LNCaP clone FGC (cell line): ENCODE measurements around the gene LYRM4.

Source experiments
- DNase-seq: peaks from one replicate; pipeline ENCODE4 v3.0.0-alpha.2; 2011; ENCODE audit warnings: low read depth
- H3K4me3 ChIP-seq: 2 replicates; pipeline ENCODE4 v1.5.1; 2011; ENCODE audit warnings: mild to moderate bottlenecking, low read depth, low read length, control low read depth
- TF ChIP-seq, protein P1 (sequence below): IDR thresholded peaks from 2 replicates; pipeline ENCODE4 v1.5.1; 2012; ENCODE audit warnings: mild to moderate bottlenecking; ENCODE audit not compliant: control insufficient read depth, insufficient read depth; ENCODE audit errors: extremely low read depth

LYRM4 gene

GRCh38 chr6:5290500-5290899 lies 29.8 kb upstream of the LYRM4 start:
- DNase-seq = no peak
- H3K4me3 ChIP-seq = no peak overlapping the region
- TF ChIP-seq, protein P1, sequence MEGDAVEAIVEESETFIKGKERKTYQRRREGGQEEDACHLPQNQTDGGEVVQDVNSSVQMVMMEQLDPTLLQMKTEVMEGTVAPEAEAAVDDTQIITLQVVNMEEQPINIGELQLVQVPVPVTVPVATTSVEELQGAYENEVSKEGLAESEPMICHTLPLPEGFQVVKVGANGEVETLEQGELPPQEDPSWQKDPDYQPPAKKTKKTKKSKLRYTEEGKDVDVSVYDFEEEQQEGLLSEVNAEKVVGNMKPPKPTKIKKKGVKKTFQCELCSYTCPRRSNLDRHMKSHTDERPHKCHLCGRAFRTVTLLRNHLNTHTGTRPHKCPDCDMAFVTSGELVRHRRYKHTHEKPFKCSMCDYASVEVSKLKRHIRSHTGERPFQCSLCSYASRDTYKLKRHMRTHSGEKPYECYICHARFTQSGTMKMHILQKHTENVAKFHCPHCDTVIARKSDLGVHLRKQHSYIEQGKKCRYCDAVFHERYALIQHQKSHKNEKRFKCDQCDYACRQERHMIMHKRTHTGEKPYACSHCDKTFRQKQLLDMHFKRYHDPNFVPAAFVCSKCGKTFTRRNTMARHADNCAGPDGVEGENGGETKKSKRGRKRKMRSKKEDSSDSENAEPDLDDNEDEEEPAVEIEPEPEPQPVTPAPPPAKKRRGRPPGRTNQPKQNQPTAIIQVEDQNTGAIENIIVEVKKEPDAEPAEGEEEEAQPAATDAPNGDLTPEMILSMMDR = no peak

DNA sequence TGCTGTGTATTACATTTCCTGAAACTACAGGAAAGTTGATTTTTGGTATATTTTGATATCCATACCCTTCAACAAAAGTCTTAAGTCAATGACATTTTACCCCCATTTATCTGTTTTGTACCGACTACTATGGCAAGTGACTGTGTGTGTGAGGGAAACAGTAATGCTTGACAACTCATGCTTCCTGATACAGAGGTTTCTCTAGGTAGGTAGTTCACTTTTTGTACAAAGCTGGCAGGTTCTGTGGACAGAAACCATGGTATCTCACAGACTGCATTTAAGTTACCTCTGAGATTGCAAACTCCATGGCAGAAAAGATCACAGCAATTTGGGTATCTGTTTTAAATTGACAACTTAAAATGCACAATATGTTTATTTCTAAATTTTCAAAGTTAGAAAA lies 29.3 kb upstream of the LYRM4 start:
- no peak for DNase-seq
- TF ChIP-seq, protein P1 = no peak
- H3K4me3 ChIP-seq = no peak overlapping the region

- H3K4me3 ChIP-seq = no peak overlapping the region
- DNase-seq = no peak
- TF ChIP-seq, protein P1 = no peak
Measured at GRCh38 chr6:5287966-5288297, 27.2 kb upstream of the LYRM4 start.

DNA sequence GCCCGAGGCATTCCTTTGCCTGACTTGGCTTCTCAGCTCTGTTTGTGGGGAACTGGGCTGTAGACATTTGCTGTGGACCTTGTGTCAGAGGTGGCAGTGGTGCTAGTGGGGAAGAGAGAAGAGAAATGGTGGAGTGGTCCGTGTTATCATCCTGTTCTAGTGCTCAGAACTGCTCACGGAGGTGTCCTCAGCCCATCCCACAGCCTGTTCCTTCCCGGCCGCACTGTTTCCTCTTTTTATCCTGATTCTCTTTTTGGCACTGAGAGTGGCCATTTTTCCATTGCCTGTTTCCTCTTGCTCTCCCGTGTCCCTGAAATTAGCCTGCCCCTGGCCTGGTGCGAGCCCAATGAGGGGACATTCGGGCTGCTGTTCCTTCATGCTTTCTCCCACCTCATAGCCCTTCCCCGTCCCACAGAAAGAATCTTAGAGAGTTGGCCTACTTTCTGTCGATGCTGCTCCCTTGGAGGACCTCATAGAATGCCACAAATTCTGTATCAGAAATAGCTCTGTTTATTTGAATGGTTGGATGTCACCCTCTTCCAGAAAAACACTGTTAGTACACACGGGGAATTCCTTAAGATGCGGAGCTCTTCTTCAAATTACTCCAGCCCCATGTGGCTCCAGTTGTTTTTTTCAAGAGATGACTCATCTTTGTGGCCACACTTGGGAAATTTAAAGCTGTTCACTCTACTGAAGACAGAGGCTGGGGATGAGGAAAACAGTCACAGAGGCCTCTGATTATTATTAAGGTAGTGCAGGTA lies 26.6 kb upstream of the LYRM4 start:
- TF ChIP-seq, protein P1 = no peak
- H3K4me3 ChIP-seq = no peak overlapping the region
- no peak for DNase-seq

GRCh38 chr6:5286780-5287179 lies 26.0 kb upstream of the LYRM4 start:
- no peak for DNase-seq
- TF ChIP-seq, protein P1 = no peak
- H3K4me3 ChIP-seq = no peak overlapping the region

GRCh38 chr6:5285526-5285925 lies 24.8 kb upstream of the LYRM4 start:
- H3K4me3 ChIP-seq = no peak overlapping the region
- no peak for DNase-seq
- TF ChIP-seq, protein P1 = no peak

GRCh38 chr6:5285081-5285480 lies 24.3 kb upstream of the LYRM4 start:
- no peak overlapping the region for H3K4me3 ChIP-seq
- TF ChIP-seq, protein P1 = no peak
- no peak for DNase-seq
